ENCODE data around the gene PCDH8. TPM values are rescaled to one million over a fixed set of nuclear protein-coding genes. Genes with fewer than 3 reads are reported as not detected.
A peak's percentile ranks its signal among the peaks of the same experiment; 100 is the strongest.

Gene PCDH8
- total RNA-seq, 1 donor from 2014 or later: not detected

DNA sequence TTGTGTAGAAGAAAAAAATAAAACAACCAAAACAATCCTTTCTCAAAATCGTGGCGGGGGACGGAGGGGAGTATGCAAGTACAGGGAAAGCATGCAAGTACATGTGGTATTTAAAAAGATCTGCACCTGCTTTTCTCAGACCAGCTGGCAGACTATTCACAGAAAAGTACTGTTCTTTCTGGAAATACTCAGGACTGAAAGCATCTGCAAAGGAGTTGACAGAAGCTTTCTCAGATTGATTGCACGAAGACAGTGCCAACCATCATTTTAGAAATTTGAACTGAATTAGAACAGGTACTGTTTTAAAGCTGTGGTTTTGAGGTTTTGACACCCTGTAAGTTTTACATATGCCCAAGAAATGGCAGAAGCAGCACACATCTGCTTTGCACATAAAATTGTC lies 19.8 kb upstream of the PCDH8 start:
- ATAC-seq (ENCODE audit: low read depth): no peak
- ChIA-PET CTCF (no interaction called here), POLR2A (no interaction called here)
- TF ChIP-seq, protein P1, sequence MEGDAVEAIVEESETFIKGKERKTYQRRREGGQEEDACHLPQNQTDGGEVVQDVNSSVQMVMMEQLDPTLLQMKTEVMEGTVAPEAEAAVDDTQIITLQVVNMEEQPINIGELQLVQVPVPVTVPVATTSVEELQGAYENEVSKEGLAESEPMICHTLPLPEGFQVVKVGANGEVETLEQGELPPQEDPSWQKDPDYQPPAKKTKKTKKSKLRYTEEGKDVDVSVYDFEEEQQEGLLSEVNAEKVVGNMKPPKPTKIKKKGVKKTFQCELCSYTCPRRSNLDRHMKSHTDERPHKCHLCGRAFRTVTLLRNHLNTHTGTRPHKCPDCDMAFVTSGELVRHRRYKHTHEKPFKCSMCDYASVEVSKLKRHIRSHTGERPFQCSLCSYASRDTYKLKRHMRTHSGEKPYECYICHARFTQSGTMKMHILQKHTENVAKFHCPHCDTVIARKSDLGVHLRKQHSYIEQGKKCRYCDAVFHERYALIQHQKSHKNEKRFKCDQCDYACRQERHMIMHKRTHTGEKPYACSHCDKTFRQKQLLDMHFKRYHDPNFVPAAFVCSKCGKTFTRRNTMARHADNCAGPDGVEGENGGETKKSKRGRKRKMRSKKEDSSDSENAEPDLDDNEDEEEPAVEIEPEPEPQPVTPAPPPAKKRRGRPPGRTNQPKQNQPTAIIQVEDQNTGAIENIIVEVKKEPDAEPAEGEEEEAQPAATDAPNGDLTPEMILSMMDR (IDR thresholded peaks at IDR 0.05): no peak
- intact Hi-C loops (cut with micrococcal nuclease): no loop called here
- no peak overlapping the region for H3K4me3 Mint-ChIP-seq
- no peak for DNase-seq
- H3K27me3 Mint-ChIP-seq: no peaks in the 10 kb centered on the region
- no peaks in the 10 kb centered on the region for H3K4me1 Mint-ChIP-seq
- no peaks in the 10 kb centered on the region for H3K9me3 Mint-ChIP-seq
- no peaks in the 10 kb centered on the region for H3K36me3 Mint-ChIP-seq (ENCODE audit: low read depth)
- no peak overlapping the region for H3K27ac Mint-ChIP-seq

DNA sequence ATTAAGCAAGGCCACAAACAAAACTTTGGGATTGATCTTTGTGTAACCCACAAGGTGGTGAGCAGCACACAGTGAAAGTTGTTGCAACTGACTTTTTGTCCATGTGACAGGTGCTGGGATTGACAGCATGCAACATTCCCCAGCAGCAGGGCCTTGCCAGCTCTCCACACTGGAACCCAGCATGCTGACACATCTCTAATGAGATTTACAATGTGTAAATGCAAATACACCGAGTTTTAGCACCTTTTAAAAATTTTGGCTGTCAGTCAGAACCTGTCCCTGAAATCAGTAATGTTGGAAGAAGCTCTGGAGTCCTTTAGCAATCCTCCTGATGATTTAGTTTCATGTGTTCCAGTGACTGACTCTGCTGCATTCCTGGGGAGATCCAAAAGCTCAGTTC lies 16.5 kb upstream of the PCDH8 start:
- ATAC-seq (ENCODE audit: low read depth) (no peak), DNase-seq (no peak)
- ChIA-PET POLR2A (no interaction called here), CTCF (interaction anchor here (0.7 kb wide), 1 partner anchor 28 kb away, joined by 3 read pairs; no protein-coding TSS in a partner anchor)
- no peaks in the 10 kb centered on the region for H3K4me1 Mint-ChIP-seq
- no peaks in the 10 kb centered on the region for H3K9me3 Mint-ChIP-seq
- no peaks in the 10 kb centered on the region for H3K36me3 Mint-ChIP-seq (ENCODE audit: low read depth)
- H3K27me3 Mint-ChIP-seq: no peaks in the 10 kb centered on the region
- intact Hi-C loops (cut with micrococcal nuclease): no loop called here
- H3K27ac Mint-ChIP-seq: no peak overlapping the region
- no peak overlapping the region for H3K4me3 Mint-ChIP-seq
- TF ChIP-seq, protein P1 (IDR thresholded peaks at IDR 0.05): no peak

DNA sequence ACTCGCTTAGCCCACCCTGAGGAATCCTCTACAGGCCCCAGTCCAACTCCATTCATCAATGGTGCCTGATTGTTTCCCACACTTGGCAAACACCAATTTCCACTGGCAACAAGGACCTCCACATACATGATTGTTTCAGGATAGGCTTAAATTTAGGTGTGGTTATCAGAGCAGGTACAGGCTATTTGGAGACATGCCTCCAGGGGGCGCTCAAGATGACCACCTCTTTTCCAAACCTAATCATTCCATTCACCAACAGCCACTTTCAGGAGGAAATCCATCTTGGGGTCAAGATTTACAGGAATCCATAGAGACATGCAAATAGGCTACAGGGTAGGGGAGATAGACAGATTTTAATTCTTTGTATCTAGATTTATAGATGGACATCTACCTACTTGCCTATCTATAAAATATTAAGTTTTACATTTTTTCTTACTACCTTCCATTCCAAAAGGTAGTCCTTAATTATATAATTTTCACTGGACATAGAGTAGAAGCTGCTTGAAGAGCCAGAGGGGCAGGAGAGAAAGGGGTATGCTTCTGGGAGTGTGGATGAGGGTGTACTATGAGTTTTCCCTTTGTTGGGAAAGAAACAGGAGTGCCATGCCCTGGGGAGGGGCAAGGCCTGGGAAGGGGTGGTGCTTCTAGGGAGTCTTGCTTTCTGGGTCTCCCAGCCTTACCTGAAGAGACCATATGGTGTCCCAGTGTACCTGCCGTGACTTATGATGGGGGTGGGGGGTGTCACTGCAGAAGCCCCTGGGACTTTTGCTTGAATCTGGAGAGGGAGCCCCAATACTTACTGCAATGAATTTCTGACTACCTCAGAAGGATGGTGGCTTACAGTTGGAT lies 14.1 kb upstream of the PCDH8 start:
- no peak for DNase-seq
- Mint-ChIP-seq H3K4me1 (no peaks in the 10 kb centered on the region), H3K27ac (no peak overlapping the region), H3K27me3 (peaks cover 3% of the 10 kb centered on the region), H3K9me3 (no peaks in the 10 kb centered on the region), H3K4me3 (no peak overlapping the region), H3K36me3 (ENCODE audit: low read depth) (no peaks in the 10 kb centered on the region)
- intact Hi-C loops (cut with micrococcal nuclease): loop anchor here (1.0 kb wide), 1 partner anchor 106 kb away; no protein-coding TSS in a partner anchor
- no peak for ATAC-seq (ENCODE audit: low read depth)
- TF ChIP-seq, protein P1 (IDR thresholded peaks at IDR 0.05): no peak
- CTCF ChIA-PET: interaction anchor here (2.9 kb wide), 1 partner anchor 105 kb away, joined by 13 read pairs; no protein-coding TSS in a partner anchor
- POLR2A ChIA-PET: no interaction called here

DNA sequence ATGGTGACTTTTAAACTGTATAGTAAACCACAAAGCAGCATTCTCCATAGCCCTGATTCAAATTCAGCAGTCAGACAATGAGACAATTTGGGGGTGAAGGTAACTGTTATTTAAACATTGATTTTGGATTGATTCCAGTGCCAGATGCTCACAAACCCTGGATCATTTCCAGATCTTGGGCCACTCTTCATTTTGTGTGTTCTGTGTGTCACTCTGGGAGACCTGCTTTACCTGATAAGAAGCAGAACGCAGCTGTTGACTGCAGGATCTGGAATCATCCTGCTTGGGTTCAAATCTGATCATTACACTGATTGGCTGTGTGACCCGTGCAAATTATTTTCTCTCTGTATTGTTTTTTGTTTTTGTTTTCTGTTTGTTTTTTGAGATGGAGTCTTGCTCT lies 4.0 kb upstream of the PCDH8 start:
- no peak for DNase-seq
- peaks cover 31% of the 10 kb centered on the region for H3K4me1 Mint-ChIP-seq
- H3K4me3 Mint-ChIP-seq: no peak overlapping the region
- TF ChIP-seq, protein P1 (IDR thresholded peaks at IDR 0.05): no peak
- no peaks in the 10 kb centered on the region for H3K36me3 Mint-ChIP-seq (ENCODE audit: low read depth)
- ATAC-seq (ENCODE audit: low read depth): no peak
- H3K9me3 Mint-ChIP-seq: no peaks in the 10 kb centered on the region
- intact Hi-C loops (cut with micrococcal nuclease): loop anchor here (5.0 kb wide), 1 partner anchor 70 kb away; no protein-coding TSS in a partner anchor
- no peak overlapping the region for H3K27ac Mint-ChIP-seq
- POLR2A ChIA-PET: no interaction called here
- CTCF ChIA-PET: no interaction called here
- H3K27me3 Mint-ChIP-seq: peaks cover 69% of the 10 kb centered on the region

DNA sequence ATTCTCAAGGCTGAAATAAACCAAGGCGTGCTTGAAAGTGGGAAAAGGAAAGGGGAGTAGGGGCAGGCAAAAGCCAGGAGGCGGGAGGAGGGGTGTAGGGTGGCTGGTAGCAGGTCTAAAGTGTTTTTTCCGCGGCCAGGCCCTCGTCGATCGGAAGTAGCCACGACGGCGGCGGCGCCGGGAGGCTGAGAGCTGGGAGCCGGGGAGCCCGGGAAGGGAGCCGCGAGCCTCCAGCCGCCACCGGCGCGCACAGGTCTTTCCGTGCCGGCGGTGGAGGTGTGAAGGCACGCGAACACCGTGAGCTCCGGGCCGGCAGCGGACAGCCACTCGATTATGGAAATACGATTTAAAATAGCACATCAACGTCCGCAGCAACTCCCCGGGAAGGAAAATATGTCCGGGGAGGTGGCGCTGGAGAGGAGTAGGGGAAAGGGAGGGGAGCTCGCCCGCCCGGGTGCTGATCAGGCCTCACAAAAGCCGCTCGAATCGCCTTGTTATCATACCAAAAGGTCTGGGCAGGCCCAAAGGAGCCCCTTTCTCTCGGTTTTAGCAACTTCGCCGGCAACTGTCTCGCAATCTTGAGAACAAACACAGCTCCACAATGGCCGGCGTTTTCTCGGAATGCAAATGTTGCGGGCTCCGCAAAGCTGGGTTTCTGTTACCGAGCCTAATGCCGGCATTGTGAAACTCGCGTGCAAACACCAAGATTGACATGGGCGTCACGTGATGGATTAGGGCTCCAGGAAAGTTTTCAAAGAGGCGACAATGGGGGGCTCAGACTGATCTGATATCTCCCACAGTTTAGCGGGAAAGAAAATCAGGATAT lies 2.9 kb upstream of the PCDH8 start:
- peaks cover 31% of the 10 kb centered on the region for H3K4me1 Mint-ChIP-seq
- ChIA-PET POLR2A (no interaction called here), CTCF (no interaction called here)
- H3K36me3 Mint-ChIP-seq (ENCODE audit: low read depth): no peaks in the 10 kb centered on the region
- H3K4me3 Mint-ChIP-seq: peak overlapping the region; percentile 75
- H3K27me3 Mint-ChIP-seq: peaks cover 68% of the 10 kb centered on the region
- H3K27ac Mint-ChIP-seq: no peak overlapping the region
- ATAC-seq (ENCODE audit: low read depth): peak; percentile 40
- TF ChIP-seq, protein P1 (IDR thresholded peaks at IDR 0.05): no peak
- intact Hi-C loops (cut with micrococcal nuclease): loop anchor here (5.0 kb wide), 1 partner anchor 71 kb away; no protein-coding TSS in a partner anchor
- DNase-seq: no peak
- H3K9me3 Mint-ChIP-seq: no peaks in the 10 kb centered on the region
